ENCODE results near the gene ZNF385D. TPM values are rescaled to one million over a fixed set of nuclear protein-coding genes. Genes with fewer than 3 reads are reported as not detected.

ZNF385D gene
- total and polyA plus RNA-seq, 11 donors, result 1.3 to 19.8 (median 7.9) TPM

GRCh38 chr3:21426920-21427319 is 324.1 kb downstream of the ZNF385D start:
- WGBS, 4 donors, result 75 to 84% (median 78%) methylated on average over 4 of the region's 4 CpGs
- no peak overlapping the region for H3K27ac ChIP-seq
- no peak for DNase-seq

GRCh38 chr3:21425715-21426114 is 325.3 kb downstream of the ZNF385D start:
- Histone ChIP-seq H3K9me3 (no peaks in the 10 kb centered on the region), H3K36me3 (peaks cover 0 to 4% (median 0%) of the 10 kb centered on the region in 9 donors), H3K4me3 (no peak overlapping the region), H3K27ac (no peak overlapping the region), H3K27me3 (no peaks in the 10 kb centered on the region), H3K4me1 (no peaks in the 10 kb centered on the region)
- intact Hi-C loops (cut with DNase I), result no loop called here
- DNase-seq (no peak), ATAC-seq (no peak)
- no peak for TF ChIP-seq POLR2A (IDR thresholded peaks at IDR 0.05)
- no peak for TF ChIP-seq CTCF (IDR thresholded peaks at IDR 0.05)
- WGBS, 4 donors, result 56 to 75% (median 65%) methylated on average over 2 of the region's 2 CpGs

More at GRCh38 chr3:21426920-21427319, 324.1 kb downstream of the ZNF385D start:
- no peaks in the 10 kb centered on the region for H3K4me1 ChIP-seq
- no peaks in the 10 kb centered on the region for H3K27me3 ChIP-seq
- no peaks in the 10 kb centered on the region for H3K9me3 ChIP-seq
- ATAC-seq, result no peak
- intact Hi-C loops (cut with DNase I), result no loop called here
- no peak overlapping the region for H3K4me3 ChIP-seq
- TF ChIP-seq POLR2A (IDR thresholded peaks at IDR 0.05) (no peak), CTCF (IDR thresholded peaks at IDR 0.05) (no peak)
- H3K36me3 ChIP-seq, result peaks cover 0 to 5% (median 0%) of the 10 kb centered on the region in 9 donors

- no peak for ATAC-seq
- Histone ChIP-seq H3K9me3 (no peaks in the 10 kb centered on the region), H3K4me1 (no peaks in the 10 kb centered on the region), H3K27me3 (no peaks in the 10 kb centered on the region), H3K4me3 (no peak overlapping the region), H3K27ac (no peak overlapping the region), H3K36me3 (peaks cover 0 to 14% (median 0%) of the 10 kb centered on the region in 9 donors)
- no peak for TF ChIP-seq POLR2A (IDR thresholded peaks at IDR 0.05)
- no peak for TF ChIP-seq CTCF (IDR thresholded peaks at IDR 0.05)
- intact Hi-C loops (cut with DNase I), result no loop called here
- no peak for DNase-seq
- WGBS, 4 donors, result 70 to 77% (median 72%) methylated on average over 9 of the region's 9 CpGs
Observed at GRCh38 chr3:21421096-21421495, 329.9 kb downstream of the ZNF385D start.

GRCh38 chr3:21417991-21418390 is 333.0 kb downstream of the ZNF385D start:
- Histone ChIP-seq H3K4me3 (no peak overlapping the region), H3K36me3 (peaks cover 0 to 14% (median 0%) of the 10 kb centered on the region in 9 donors), H3K9me3 (no peaks in the 10 kb centered on the region), H3K27me3 (no peaks in the 10 kb centered on the region), H3K4me1 (no peaks in the 10 kb centered on the region), H3K27ac (no peak overlapping the region)
- TF ChIP-seq CTCF (IDR thresholded peaks at IDR 0.05), result no peak
- no peak for TF ChIP-seq POLR2A (IDR thresholded peaks at IDR 0.05)
- intact Hi-C loops (cut with DNase I), result no loop called here
- DNase-seq (no peak), ATAC-seq (no peak)
- WGBS, 4 donors, result 50 to 64% (median 53%) methylated on average over 1 of the region's 1 CpG
